Astrocyte (in vitro differentiated cells and primary cell): ENCODE results near the gene ODAPH. TPM values are rescaled to one million over a fixed set of nuclear protein-coding genes. Genes with fewer than 3 reads are reported as not detected.
A peak's percentile ranks its signal among the peaks of the same experiment; 100 is the strongest.

Experiments
- DNase-seq: peaks from one replicate; pipeline ENCODE4 v3.0.0-alpha.2; 2010; ENCODE audit warnings: low read depth
- FAIRE-seq: peaks from 2 replicates; lab custom pipeline; 2011; peaks lifted over from hg19 to GRCh38; lab: Jason Lieb, UNC
- H2AFZ ChIP-seq: 2 replicates; pipeline ENCODE4 v1.6.0; 2012; ENCODE audit warnings: low read depth, low read length, inconsistent platforms
- H3K27ac ChIP-seq: 2 replicates; pipeline ENCODE4 v1.5.1; 2011; ENCODE audit warnings: low read depth, low read length, inconsistent platforms
- H3K27me3 ChIP-seq: 2 replicates; pipeline ENCODE4 v1.6.0; 2011; ENCODE audit warnings: low read length, inconsistent platforms; ENCODE audit not compliant: insufficient read depth
- H3K36me3 ChIP-seq: 2 replicates; pipeline ENCODE4 v1.5.1; 2011; ENCODE audit warnings: low read length, inconsistent platforms; ENCODE audit not compliant: insufficient read depth
- H3K4me1 ChIP-seq: 2 replicates; pipeline ENCODE4 v1.5.1; 2011; ENCODE audit warnings: low read length, inconsistent platforms; ENCODE audit not compliant: insufficient read depth
- H3K4me2 ChIP-seq: 2 replicates; pipeline ENCODE4 v1.6.0; 2012; ENCODE audit warnings: low read length, inconsistent platforms
- H3K4me3 ChIP-seq: 2 replicates; pipeline ENCODE4 v1.5.1; 2011; ENCODE audit warnings: low read depth, mild to moderate bottlenecking, low read length, inconsistent platforms; ENCODE audit not compliant: insufficient read depth
- H3K79me2 ChIP-seq: 2 replicates; pipeline ENCODE4 v1.6.0; 2012; ENCODE audit warnings: mild to moderate bottlenecking, low read length, inconsistent platforms; ENCODE audit not compliant: insufficient read depth
- H3K9ac ChIP-seq: 2 replicates; pipeline ENCODE4 v1.6.0; 2012; ENCODE audit warnings: mild to moderate bottlenecking, low read length, inconsistent platforms
- H3K9me3 ChIP-seq: 2 replicates; pipeline ENCODE4 v1.5.1; 2012; ENCODE audit warnings: low read depth, mild to moderate bottlenecking, low read length, inconsistent platforms; ENCODE audit not compliant: insufficient read depth
- H4K20me1 ChIP-seq: 2 replicates; pipeline ENCODE4 v1.6.0; 2012; ENCODE audit warnings: low read length, inconsistent platforms; ENCODE audit not compliant: insufficient read depth
- H3K27ac Mint-ChIP-seq: one replicate; pipeline ENCODE4 v1.8.0; 2021; ENCODE audit warnings: mild to moderate bottlenecking, mixed read lengths; ENCODE audit not compliant: unreplicated experiment
- H3K27me3 Mint-ChIP-seq: one replicate; pipeline ENCODE4 v1.8.0; 2021; ENCODE audit warnings: low read depth, mixed read lengths; ENCODE audit not compliant: unreplicated experiment
- H3K36me3 Mint-ChIP-seq: one replicate; pipeline ENCODE4 v1.8.0; 2021; ENCODE audit warnings: low read depth, mixed read lengths; ENCODE audit not compliant: unreplicated experiment
- H3K4me1 Mint-ChIP-seq: one replicate; pipeline ENCODE4 v1.8.0; 2021; ENCODE audit warnings: low read depth, mixed read lengths; ENCODE audit not compliant: unreplicated experiment
- H3K4me3 Mint-ChIP-seq: one replicate; pipeline ENCODE4 v1.8.0; 2021; ENCODE audit warnings: mild to moderate bottlenecking, moderate library complexity, mixed read lengths; ENCODE audit not compliant: unreplicated experiment
- H3K9me3 Mint-ChIP-seq: one replicate; pipeline ENCODE4 v1.8.0; 2021; ENCODE audit warnings: mild to moderate bottlenecking, mixed read lengths; ENCODE audit not compliant: unreplicated experiment
- EZH2 ChIP-seq: IDR thresholded peaks from 2 replicates; pipeline ENCODE4 v1.6.1; 2012; ENCODE audit warnings: mild to moderate bottlenecking, low read length, inconsistent platforms; ENCODE audit not compliant: insufficient read depth
- total RNA-seq: library from RNA; stranded (reverse); gene quantifications from 2 replicates; pipeline ENCODE4 v1.2.1, GENCODE V29; 2021
- TF ChIP-seq, protein P1 (sequence below): IDR thresholded peaks from 2 replicates; pipeline ENCODE4 v1.5.1; 2011; ENCODE audit warnings: low read depth, mild to moderate bottlenecking, inconsistent platforms, low read length, moderate library complexity; ENCODE audit not compliant: insufficient read depth

Gene ODAPH
- total RNA-seq, 1 donor from 2014 or later, result 55.3 TPM

DNA sequence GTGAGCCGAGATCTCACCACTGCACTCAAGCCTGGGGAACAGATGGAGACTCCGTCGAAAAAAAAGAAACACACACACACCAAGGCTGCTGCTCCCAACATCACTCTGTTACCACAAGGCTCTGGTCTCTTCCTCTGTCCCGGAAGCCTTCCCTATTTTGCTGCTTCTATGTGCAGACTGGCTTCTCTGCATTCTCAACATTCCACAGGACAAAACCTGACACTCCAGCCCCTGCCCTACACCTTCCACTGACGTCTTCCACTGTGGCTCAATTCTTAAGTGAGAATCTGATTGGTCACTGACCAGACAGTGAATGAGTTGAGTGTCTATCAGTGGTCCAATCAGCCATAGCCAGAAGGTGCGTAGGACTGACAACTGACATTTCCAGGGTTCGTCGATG, 5.9 kb downstream of the ODAPH start:
- no peaks in the 10 kb centered on the region for H3K27me3 ChIP-seq
- H3K4me3 ChIP-seq, result no peak overlapping the region
- H3K9me3 ChIP-seq, result no peaks in the 10 kb centered on the region
- Mint-ChIP-seq H3K27me3 (no peaks in the 10 kb centered on the region), H3K4me3 (peak overlapping the region; percentile 64), H3K9me3 (no peaks in the 10 kb centered on the region), H3K4me1 (peaks cover 21% of the 10 kb centered on the region), H3K27ac (peak overlapping the region; percentile 44), H3K36me3 (peaks cover 2% of the 10 kb centered on the region)
- H3K27ac ChIP-seq, result no peak overlapping the region
- FAIRE-seq (no peak), DNase-seq (peak; percentile 52)
- H4K20me1 ChIP-seq, result no peaks in the 10 kb centered on the region
- no peak for TF ChIP-seq EZH2
- TF ChIP-seq, protein P1, sequence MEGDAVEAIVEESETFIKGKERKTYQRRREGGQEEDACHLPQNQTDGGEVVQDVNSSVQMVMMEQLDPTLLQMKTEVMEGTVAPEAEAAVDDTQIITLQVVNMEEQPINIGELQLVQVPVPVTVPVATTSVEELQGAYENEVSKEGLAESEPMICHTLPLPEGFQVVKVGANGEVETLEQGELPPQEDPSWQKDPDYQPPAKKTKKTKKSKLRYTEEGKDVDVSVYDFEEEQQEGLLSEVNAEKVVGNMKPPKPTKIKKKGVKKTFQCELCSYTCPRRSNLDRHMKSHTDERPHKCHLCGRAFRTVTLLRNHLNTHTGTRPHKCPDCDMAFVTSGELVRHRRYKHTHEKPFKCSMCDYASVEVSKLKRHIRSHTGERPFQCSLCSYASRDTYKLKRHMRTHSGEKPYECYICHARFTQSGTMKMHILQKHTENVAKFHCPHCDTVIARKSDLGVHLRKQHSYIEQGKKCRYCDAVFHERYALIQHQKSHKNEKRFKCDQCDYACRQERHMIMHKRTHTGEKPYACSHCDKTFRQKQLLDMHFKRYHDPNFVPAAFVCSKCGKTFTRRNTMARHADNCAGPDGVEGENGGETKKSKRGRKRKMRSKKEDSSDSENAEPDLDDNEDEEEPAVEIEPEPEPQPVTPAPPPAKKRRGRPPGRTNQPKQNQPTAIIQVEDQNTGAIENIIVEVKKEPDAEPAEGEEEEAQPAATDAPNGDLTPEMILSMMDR, result no peak
- H3K79me2 ChIP-seq, result no peaks in the 10 kb centered on the region
- H3K4me1 ChIP-seq, result no peaks in the 10 kb centered on the region
- no peak overlapping the region for H3K9ac ChIP-seq
- H3K36me3 ChIP-seq, result no peaks in the 10 kb centered on the region
- H2AFZ ChIP-seq, result no peak overlapping the region
- no peak overlapping the region for H3K4me2 ChIP-seq

DNA sequence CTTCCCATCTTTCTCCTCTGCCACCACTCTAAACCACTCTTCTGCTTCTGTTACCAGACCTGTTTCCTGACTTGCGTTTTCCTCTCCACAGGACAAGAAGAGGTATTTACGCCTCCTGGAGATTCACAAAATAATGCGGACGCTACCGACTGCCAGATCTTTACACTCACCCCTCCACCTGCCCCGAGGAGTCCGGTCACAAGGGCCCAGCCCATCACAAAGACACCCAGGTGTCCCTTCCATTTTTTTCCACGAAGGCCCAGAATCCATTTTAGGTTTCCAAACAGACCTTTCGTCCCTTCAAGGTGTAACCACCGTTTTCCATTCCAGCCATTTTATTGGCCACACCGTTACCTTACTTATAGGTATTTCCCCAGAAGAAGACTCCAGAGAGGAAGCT, 8.2 kb downstream of the ODAPH start:
- no peak overlapping the region for H3K4me3 ChIP-seq
- H3K27me3 Mint-ChIP-seq, result no peaks in the 10 kb centered on the region
- H3K4me2 ChIP-seq, result no peak overlapping the region
- no peak overlapping the region for H2AFZ ChIP-seq
- H3K36me3 ChIP-seq, result no peaks in the 10 kb centered on the region
- H3K27ac ChIP-seq, result no peak overlapping the region
- no peak overlapping the region for H3K27ac Mint-ChIP-seq
- H3K9ac ChIP-seq, result no peak overlapping the region
- FAIRE-seq, result no peak
- TF ChIP-seq, protein P1, result no peak
- TF ChIP-seq EZH2, result no peak
- no peaks in the 10 kb centered on the region for H3K27me3 ChIP-seq
- H3K79me2 ChIP-seq, result no peaks in the 10 kb centered on the region
- no peaks in the 10 kb centered on the region for H3K9me3 ChIP-seq
- peaks cover 2% of the 10 kb centered on the region for H3K36me3 Mint-ChIP-seq
- H4K20me1 ChIP-seq, result no peaks in the 10 kb centered on the region
- H3K9me3 Mint-ChIP-seq, result no peaks in the 10 kb centered on the region
- no peak for DNase-seq
- no peak overlapping the region for H3K4me3 Mint-ChIP-seq
- H3K4me1 ChIP-seq, result no peaks in the 10 kb centered on the region
- H3K4me1 Mint-ChIP-seq, result peaks cover 14% of the 10 kb centered on the region

DNA sequence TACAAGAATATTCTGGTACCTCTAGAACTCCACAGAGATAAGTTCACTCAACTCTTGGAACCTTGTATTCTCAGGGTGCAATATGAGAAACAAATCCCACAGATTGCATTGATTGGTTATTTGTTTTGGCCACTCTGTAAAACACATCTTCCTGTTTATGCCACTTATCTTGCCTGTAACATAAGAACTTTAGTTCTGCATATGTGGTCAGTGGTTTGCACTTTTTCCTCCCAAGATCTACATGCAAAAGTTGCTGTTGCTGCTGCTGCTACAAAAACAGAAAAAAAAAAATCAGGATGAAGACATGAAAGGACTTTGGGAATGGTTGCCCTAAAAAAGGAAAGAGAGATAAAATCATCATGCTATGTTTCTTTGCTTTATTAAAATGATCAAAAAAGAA, 9.6 kb downstream of the ODAPH start:
- Histone ChIP-seq H3K27ac (no peak overlapping the region), H3K27me3 (no peaks in the 10 kb centered on the region), H3K36me3 (no peaks in the 10 kb centered on the region), H4K20me1 (no peaks in the 10 kb centered on the region), H3K9me3 (no peaks in the 10 kb centered on the region), H3K9ac (no peak overlapping the region), H3K4me2 (no peak overlapping the region), H2AFZ (no peak overlapping the region), H3K4me1 (no peaks in the 10 kb centered on the region), H3K79me2 (no peaks in the 10 kb centered on the region), H3K4me3 (no peak overlapping the region)
- peaks cover 2% of the 10 kb centered on the region for H3K36me3 Mint-ChIP-seq
- TF ChIP-seq, protein P1, result no peak
- no peak for TF ChIP-seq EZH2
- FAIRE-seq (no peak), DNase-seq (no peak)
- H3K4me3 Mint-ChIP-seq, result no peak overlapping the region
- H3K27me3 Mint-ChIP-seq, result no peaks in the 10 kb centered on the region
- peaks cover 5% of the 10 kb centered on the region for H3K4me1 Mint-ChIP-seq
- H3K9me3 Mint-ChIP-seq, result peaks cover 2% of the 10 kb centered on the region
- H3K27ac Mint-ChIP-seq, result no peak overlapping the region
